IPS-11a (cell line): ENCODE data around the gene ATPAF1.

Source experiments
- H3K4me3 ChIP-seq: one replicate; pipeline ENCODE4 v1.5.1; 2013; ENCODE audit warnings: low read depth, low read length, control low read depth

Gene ATPAF1

GRCh38 chr1:46596036-46596435, 72.1 kb downstream of the ATPAF1 start:
- no peak overlapping the region for H3K4me3 ChIP-seq

GRCh38 chr1:46595127-46595526, 73.0 kb downstream of the ATPAF1 start:
- H3K4me3 ChIP-seq: no peak overlapping the region

GRCh38 chr1:46594063-46594462, 74.1 kb downstream of the ATPAF1 start:
- no peak overlapping the region for H3K4me3 ChIP-seq

GRCh38 chr1:46592823-46593222, 75.3 kb downstream of the ATPAF1 start:
- no peak overlapping the region for H3K4me3 ChIP-seq

DNA sequence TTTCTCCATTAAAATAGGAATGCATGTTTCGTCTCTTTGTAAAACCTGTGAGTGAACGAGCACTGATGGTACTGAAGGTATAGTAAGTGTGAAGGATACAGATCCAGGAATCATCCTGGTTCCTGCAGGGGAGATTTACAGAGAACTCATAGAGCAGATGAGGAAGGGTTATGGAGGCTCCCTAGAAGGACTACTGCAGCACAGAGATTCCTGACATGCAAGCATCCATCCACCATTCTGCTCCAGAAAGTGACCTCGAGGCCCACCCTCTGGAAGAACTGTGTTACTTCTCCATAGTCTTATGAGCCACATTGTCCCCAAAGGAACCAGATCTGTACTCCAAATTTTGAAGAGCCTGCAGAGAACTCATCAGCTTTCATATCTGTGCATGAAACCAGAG, 78.6 kb downstream of the ATPAF1 start:
- no peak overlapping the region for H3K4me3 ChIP-seq

DNA sequence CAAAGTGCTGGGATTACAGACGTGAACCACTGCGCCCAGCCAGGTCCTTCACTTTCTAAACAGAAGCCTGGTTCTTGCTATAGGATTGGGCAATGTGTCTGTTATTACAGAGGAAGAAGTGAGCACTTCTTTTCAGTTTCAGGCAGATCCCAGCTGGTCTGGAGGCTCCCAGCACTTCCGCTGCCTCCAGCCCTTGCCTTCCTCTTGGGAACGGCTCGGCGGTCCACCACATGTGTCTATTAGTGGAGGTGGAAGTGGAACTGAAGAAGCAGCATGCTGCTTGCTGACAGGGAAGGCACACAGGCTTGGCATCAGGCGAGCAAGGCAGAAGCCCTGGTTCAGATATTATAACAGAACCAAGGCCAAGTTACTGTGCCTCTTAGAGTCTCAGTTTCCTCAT, 81.1 kb downstream of the ATPAF1 start:
- H3K4me3 ChIP-seq: no peak overlapping the region

DNA sequence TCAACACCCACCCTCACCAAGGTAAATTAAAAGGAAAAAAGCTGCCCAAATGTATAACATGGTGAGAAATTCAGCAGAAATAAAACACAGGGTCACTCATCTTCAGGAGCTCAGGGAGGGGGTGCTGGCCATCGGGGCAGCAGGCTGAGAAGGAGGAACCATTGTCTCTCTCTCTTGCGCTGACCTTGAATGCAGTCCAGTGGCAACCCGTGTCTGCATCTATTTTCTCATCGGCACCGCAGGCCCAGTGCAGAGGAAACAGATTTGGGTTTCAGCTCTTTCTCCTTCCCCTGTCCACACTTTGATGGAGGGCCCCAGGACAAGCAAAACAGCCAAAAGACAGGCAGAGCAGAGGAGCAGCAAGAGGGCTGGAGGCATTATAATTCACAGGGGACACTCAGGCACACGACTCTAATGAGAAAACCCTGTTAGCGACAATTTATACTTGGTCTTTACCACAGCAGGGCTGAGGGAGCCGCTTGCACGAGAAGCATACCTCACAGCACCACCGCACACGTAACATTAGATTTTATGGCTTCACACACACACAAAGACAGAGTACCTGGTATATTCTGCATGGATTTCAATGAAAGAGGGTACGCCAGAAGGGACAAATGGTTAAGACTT, 82.7 kb downstream of the ATPAF1 start:
- no peak overlapping the region for H3K4me3 ChIP-seq

- H3K4me3 ChIP-seq: no peak overlapping the region
These were observed 84.7 kb downstream of the ATPAF1 start for GRCh38 chr1:46583494-46583893.

DNA sequence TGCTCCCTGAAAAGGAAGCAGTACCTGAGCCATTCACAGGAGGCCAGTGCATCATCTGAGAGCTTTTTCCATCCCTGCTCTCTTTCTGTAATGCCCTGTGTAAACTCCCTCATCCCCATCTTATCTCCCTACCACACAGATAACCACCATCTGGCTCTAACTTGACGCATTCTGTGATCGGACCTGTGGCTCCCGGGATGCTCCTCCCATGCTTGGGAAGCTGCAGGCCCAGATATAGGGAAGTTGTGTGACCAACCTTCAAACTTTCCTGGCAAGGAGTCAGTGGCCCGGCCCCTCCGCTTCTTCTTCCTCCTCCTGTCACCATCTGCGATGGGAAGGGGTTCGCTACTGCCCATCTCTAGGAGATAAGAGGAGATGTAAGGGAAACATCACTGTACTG, 85.2 kb downstream of the ATPAF1 start:
- no peak overlapping the region for H3K4me3 ChIP-seq
